ENCODE results near the gene LTBP1.
"Not testable (repeated sequence)": the region's sequence is repeated elsewhere in the genome, so short reads cannot be mapped to it uniquely, and the experiment has no call there.

The LTBP1 gene

DNA sequence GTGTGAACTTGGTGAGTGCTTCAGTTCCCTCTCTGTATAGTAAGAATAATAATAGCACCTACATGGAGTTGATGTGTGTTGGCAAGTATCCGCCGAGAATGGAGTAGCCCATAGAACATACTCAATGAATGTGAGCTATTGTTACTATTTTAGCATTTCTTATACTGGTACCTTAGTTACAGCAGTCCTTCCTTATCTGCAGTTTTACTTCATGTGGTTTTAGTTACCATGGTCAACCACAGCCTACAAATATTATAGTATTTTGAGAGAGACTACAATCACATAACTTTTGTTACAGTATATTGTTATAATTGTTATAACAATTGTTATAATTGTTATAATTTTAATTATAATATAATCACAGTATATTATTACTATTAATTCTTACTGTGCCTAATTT is 377.2 kb downstream of the LTBP1 start:
- no peak for DNase-seq

DNA sequence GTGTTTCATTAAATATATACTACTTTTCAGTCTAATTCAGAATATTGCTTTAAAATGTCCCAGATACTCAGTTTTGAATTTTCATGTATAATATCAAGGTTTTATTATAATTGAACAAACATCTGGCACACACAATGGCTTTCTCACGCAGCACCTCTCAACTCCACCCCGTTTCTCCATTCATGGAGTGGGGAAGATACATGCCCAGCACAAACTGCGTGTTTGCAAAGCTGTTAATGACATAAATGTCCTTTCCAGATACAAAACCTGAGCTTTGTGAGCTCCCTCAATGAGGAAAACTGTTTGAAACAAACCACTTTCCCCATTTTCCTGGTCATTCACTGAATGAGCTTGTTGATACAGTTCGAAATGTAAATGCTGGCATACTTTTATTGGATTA is 379.3 kb downstream of the LTBP1 start:
- DNase-seq = no peak

DNA sequence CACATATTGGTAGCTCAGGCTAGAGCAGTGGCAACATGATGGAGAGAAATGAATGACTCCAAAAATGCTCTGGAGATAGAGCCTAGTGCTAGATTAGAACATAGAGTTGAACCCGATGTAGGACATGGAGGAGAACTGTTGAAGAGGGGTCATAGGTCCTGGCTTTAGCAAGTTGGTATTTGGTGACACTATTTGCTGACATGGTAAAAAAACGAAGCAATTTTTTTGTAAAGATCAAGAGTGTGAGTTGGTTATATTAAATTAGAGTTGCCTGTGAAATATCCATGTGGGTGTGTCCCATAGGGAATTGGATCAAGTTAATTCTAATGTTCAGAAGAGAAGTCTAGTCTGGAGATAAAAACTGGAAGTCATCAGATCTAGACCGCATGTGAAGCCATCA is 386.7 kb downstream of the LTBP1 start:
- no peak for DNase-seq

DNA sequence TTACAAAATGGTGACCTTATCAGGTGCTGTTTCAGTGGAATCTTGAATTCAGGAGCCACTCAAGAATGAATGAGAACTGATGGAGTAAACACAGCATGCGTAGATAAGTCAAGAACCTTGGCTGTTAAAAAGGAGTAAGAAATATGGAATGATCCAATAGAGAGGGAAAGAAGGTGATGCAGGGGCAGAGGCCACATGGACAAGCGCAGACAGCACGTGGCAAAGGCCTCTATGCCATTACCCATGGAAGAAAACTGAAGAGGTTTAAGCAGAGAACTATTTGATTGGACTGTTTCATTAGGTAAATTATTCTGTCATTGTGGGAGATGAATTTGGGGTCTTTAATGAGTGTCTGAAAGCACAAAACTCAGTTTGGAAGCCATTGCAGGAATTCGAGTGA is 387.3 kb downstream of the LTBP1 start:
- no peak for DNase-seq

DNA sequence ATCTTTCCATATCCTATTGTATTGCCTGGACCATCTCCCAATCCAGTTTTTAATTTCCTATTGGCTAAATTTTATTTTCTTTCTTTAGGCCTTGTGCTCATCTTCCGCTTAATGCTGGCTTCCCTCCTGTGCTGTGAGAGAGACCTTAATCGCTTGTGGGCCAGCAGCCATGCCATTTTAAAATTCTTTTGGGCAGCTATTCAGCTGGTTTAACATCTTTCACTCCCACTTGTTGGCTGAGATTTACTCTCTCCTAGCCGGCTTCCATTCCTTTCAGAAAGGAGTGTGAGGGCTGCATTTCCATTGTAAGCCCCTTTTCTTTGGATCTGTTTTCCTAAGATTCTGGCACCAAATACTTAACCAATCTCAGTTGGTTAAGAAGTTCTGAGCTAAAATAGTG is 388.8 kb downstream of the LTBP1 start:
- no peak for DNase-seq

DNA sequence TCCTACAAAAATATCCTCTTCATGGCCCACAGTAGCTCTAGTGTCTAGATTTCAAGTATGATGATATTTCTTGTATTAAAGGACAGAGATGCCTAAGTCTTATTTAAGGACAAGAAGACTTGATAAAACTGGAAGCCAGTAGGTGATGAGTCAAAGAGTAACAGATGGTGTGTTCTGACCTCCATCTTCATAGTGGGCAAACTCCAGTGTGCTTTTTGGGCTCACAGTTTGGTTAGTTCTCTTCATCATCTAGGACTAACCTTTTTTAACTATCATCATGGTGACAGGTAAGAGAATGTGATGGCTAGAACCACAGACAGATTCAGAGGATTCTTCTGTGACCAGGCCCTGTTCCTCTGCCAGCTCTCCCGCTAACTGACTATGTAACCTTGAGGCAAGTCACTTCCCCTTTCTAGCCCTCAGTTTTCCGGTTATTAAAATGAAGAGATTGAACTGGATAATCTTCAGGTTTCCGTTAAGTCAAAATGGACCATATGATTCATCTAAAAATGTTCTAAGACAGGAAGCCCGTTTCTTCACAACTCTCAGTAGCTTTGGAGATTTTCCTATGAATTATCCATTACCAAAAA is 389.4 kb downstream of the LTBP1 start:
- no peak for DNase-seq

DNA sequence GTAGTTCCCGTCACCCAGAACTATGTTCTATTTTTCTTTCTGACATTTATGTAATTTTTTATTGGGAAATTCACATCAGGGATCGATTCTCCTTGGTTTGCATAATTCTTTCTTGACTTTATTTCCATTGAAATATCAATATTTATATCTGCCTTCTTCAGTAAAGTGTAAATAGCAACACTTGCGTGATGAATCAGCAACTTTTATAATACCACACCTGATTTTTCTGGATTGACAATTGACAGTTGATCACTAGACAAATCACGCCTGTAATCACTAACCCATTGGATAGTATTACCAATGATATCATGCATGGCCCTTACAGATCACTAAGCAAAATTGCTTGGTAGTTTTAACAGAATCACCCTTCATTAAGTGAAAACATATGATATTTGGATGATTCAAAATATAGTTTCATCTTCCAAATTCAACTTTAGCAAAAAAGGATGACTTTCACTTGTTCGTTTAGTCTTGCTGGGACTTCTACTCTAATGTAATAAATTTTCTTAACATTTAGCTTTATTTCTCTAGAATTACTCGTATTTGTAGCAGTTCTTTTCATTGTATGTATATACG is 390.7 kb downstream of the LTBP1 start:
- DNase-seq = no peak

DNA sequence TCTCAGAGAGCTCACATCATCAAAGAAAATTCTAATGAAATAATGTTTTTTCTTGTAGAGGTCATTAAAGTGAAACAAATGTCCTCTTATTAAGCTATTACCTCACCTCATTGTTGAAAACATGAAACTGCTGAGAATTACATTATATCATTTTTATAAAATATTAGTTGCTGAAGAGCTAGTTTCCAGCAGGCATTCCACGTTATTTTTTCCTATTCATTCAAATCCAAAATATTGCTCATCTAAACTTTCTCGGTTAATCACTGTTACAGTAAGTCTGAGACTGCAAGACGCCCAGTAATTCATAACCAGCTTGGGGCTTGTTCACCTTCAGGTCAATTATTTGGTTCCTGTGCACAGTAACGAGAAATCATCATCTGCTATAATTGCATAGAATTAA is 391.2 kb downstream of the LTBP1 start:
- no peak for DNase-seq

DNA sequence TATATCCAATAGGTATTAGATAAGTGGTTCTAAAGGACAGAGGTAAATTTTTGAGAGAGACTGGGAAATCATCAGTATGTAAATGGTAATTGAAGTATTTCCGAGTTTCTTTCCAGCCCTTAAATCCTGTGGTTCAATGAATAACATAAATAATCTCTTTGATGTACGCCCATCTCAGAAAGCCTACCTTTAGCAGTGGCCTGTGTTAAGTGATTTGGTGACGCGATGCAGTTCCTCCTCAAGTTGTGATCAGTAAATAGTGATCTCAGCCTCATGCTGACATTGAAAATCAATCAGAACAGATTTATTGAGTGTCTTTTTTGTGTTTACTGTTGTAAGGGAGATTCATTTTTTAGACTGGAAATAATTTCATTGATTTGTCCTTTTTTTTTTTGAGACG is 392.5 kb downstream of the LTBP1 start:
- no peak for DNase-seq

DNA sequence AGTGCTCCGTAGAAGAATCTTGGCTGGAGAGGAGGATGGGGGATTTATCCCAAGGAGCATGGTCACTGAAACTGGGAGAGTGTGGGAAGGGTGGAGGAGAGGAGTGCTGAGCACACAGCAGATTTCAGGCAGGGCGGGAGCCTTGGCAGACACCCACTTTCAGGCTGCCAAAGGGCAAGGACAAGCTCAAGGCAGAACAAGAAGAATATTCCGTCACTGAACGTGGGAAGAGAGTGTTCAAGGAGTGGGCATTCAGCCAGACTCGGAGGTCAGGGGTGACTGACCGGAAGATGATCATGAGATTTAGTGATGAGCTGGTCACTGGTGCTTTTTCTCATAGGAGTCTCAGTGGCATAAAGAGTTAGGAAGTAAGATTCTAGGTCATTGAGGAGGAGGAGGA is 393.5 kb downstream of the LTBP1 start:
- no peak for DNase-seq

DNA sequence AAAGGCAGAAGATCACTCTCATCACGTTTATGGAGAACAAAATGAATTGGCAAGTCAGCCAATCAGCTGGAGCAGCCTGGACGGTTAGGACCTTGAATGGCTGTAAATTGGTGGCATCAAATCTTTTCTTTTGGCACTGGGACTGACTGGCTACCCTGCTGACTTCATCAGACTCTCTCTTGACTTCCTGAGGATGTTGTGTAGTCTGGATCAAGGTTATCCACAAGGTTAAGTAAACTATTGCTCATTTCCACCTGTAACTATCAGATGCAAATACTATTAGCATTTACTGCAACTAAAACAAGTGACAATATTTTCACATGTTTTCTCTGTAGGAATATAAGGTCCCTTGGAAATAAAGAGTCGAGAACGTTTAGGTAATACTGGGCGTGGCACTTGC is 395.4 kb downstream of the LTBP1 start:
- DNase-seq = no peak

DNA sequence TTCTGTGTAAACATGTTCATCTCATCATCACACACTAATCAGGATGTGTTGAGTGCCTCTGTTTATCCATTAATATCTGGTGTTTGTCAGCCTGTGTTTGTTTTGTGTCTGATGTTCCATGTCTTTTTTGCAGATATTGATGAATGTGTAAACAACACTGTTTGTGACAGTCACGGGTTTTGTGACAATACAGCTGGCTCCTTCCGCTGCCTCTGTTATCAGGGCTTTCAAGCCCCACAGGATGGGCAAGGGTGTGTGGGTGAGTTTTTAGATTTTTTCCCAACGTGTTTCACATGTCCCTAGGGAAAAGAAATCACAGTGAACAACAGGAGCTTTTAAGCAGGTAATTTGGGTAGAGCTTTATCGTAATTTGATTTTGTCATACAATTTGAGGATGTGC is 396.0 kb downstream of the LTBP1 start:
- no peak for DNase-seq

DNA sequence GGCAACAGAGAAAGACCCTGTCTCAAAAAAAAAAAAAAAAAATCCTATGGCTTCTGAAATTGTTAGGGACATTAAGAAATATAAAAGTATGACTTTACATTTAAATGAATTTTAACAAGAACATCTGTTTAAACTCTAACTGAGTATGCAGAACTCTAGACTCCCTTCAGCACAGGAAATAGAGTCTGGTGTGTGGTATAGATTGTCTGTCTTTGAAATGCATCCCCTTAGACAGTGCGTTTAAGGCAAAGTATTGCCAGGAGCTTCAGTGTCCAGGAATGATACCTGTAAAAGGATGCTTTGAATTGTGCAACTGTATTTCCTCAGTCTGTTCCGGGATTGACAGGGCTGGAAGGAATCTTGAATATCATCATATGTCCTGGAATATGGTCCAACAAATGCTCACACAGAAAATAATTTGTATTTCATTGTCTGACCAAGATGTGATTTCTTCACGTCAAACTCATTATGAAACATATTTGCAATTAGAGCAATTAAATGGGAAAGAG is 396.7 kb downstream of the LTBP1 start:
- no peak for DNase-seq

DNA sequence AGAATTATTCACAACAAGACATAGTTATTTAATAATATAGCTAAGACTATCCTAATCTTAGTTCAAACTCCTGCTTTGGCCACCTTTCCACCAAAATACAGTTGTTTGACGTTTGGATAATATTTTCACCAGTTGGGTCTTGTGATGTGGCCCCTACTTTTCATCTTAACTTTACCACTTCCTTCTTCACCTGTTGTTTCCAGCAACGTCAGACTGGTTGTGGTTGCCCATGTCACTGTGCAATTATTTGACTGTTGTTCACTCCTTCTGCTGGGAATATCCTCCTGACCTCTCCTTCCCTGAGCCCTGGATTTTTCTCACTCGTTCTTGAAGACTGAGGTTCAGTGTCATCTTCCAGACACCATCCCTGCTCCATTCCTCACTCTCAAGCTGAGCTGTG is 397.5 kb downstream of the LTBP1 start:
- DNase-seq = no peak

DNA sequence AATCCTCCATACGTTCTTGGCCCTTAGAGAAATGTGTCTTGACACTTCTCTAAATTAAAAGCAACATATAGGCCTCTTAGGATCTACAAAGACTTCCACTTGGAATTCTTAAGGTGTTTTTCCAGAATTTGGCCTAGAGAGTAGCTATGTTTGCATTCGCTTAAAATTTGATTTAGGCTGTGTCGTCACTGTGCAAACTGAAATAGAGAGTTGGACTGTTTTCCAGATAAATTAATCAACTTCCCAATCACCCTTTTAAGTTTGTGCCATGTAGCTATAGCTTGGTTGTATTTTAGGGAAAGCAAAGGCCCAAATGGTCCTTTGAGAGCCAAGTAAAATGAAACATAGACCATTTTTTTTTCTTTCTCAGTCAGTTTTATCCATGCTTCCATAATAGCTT is 401.1 kb downstream of the LTBP1 start:
- no peak for DNase-seq

DNA sequence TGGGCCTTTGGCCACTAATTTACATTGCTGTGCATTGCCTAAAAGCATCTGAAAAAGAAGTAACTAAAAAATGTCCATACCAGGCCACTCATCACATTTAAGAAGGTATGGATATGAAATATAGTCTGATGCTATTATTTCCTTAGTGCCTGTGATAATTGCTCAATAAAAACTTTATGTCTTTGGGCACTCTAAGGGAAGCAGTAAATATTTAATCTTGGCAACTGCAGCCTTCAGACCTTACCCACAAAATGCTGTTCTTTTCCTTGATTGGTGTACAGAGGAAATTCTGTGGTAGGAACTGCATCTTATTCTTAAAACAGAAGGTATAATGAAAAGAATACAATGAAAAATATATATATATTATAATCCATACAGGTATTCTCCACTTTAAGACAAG is 403.9 kb downstream of the LTBP1 start:
- DNase-seq = no peak

DNA sequence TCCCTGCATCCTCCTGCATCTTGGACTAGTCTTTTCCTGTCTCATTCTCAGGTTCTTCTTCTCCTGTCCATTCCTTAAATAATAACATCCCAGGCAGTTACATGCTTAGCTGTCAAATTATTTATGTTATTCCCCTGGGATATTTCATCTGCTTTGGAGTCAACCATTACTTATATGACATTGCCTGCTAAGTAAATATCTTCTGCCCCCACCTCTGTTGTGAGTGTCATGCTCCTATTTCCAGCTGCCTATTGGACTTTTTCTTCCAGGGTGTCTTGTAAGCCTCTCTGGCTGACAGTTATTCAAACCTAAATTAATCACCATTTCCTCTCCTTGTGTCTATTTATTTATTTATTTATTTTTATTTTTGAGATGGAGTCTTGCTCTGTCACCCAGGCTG is 405.0 kb downstream of the LTBP1 start:
- DNase-seq = no peak

DNA sequence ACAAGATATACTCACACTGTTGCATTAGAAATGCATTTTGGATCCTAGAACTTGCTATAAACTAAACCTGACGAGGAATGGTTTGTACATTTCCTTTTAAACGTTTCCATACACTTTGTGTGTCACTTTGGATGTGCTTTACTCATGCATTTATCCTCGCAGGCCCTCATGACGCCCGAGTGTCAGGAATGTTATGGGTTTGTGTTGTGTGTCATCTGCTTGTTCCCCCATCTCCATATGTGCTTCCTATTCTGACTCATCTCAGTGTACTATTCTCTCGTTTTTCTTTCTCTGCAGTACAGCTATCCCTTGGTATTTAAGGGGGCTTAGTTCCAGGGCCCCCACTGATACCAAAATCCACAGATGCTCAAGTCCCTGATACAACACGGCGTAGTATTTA is 408.2 kb downstream of the LTBP1 start:
- no peak for DNase-seq

DNA sequence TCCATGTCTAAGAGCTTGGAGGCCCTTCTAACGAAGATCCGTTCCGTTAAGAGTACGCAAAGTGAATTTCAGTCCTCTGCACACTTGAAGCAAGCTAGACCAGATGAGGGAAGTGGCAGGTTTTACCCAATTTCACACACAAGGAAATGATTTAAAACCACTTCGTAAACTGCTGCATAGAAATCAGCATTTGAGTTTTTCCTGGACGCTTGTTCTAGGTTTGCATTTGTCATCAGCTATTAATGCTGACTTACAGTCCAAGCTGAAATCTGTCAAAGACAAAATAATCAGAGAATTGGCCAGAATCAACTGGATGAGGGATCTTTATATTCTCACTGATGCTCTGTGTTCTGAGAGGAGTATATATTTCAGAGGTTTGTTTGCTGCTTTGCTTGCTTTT is 412.1 kb downstream of the LTBP1 start:
- DNase-seq = no peak

DNA sequence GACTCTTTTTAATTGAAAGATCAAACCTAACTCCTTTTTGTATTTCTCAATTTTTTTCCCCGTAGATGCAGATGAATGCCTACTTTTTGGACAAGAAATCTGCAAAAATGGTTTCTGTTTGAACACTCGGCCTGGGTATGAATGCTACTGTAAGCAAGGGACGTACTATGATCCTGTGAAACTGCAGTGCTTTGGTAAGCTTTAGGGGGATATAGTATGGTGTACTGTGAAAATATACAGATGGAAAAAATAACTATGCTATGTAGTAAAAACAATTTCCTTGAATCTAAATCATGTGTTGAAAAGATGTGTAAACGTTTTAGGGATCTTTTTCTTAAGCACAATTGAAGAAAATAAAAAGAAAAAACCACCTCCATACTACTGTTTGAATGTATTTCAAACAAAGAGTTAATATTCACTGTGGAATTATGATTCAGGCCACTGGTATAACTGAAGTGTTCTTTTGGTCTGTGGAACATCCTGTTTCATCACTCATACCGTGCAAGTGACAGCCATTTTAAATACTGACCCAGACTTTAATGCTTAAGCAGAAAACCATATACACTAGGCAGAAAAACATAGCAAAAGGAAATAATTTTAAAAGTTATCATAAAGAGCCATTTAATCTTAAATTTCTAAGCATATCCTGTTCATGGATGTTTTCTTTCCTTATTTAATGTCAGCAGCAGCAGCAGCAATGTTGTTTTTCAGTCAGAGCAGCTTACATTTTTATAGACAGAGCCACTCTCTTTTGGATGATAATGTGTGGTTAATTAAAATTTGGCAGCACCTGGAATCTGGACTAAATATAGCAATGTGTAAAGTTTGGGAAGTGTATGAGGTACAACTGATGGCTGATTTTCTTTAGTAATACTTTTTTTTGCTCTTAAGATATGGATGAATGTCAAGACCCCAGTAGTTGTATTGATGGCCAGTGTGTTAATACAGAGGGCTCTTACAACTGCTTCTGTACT is 416.9 kb downstream of the LTBP1 start:
- DNase-seq = no peak

DNA sequence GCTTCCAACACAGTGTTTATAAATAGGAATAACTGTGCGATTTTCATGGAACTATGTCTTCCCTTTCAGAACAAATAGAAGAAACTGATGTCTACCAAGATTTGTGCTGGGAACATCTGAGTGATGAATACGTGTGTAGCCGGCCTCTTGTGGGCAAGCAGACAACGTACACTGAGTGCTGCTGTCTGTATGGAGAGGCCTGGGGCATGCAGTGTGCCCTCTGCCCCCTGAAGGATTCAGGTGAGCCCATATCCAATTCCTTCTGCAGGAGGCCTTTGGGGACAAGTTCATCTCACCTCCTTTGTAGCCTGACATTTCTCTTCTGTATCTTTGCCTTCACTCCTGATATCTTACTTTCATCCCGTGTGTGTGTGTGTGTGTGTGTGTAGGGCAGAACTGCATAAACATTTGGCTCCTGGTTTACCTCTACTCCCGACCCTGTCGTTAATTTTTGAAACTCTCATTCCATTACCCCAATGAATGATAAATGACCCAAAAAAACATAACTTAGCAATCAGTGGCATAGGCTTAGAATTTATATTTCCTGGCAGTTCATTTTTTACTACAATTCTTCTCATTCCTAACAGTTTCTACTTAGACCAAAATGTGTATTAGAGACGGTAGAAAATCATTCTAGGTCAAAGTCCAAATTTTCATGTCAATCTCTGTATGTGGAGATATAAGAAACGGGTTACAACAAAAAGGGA is 418.7 kb downstream of the LTBP1 start:
- no peak for DNase-seq

DNA sequence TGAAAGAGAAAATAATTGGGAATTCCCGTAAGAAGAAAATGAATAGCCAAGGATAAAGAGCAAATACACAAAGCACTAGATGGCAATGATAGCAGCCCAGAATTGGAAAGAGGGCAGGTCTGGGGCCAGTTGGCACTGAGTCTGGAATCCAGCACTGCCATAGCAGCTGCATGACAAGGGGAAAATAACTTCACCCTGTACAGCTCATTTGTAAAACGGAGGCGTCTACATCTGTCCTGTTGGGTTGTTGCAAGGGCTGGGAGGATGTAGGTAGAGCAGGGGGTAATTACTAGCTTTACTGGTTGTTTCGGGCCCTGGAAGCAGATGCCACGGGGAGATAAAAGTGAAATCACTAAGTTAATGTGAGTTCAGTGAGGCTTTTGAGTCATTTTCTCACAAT is 419.7 kb downstream of the LTBP1 start:
- no peak for DNase-seq

DNA sequence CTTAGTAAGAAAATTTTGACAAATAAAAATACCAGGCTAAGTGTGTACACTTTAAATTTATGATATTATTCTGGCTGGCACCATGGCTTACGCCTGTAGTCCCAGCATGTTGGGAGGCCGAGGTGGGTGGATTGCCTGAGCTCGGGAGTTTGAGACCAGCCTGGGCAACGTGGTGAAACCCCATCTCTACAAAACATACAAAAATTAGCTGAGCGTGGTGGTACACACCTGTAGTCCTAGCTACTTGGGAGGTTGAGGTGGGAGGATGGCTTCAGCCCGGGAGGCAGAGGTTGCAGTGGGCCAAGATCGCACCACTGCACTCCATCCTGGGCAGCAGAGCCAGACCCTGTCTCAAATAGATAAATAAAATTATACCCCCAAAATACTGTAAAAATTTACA is 421.8 kb downstream of the LTBP1 start:
- not testable (repeated sequence) for DNase-seq
